HepG2 (cell line): Measurements from ENCODE around the gene CLPTM1. TPM values are rescaled to one million over a fixed set of nuclear protein-coding genes. Genes with fewer than 3 reads are reported as not detected.

Experiments
- ADNP ChIP-seq: sonication (generic); formaldehyde crosslinking; IDR thresholded peaks from 2 replicates; pipeline ENCODE4 v1.4.0; 2020; ENCODE audit warnings: missing genetic modification reagents
- ATAD3A ChIP-seq: sonication (generic); formaldehyde crosslinking; IDR thresholded peaks from 2 replicates; pipeline ENCODE4 v1.4.0; 2020; ENCODE audit warnings: missing genetic modification reagents
- ATF3 ChIP-seq: sonication (generic); formaldehyde crosslinking; IDR thresholded peaks from 2 replicates; pipeline ENCODE4 v1.4.0; 2020; ENCODE audit warnings: missing genetic modification reagents
- CHD4 ChIP-seq: fragments of 200-600 bp; sonication (generic); IDR thresholded peaks from 2 replicates; pipeline ENCODE4 v1.7.0; 2017; ENCODE audit warnings: mild to moderate bottlenecking, low read length, borderline replicate concordance
- CREB1 ChIP-seq, 2 experiments: fragments of 450-650 bp in 1 of 2; IDR thresholded peaks; 2 replicates each; pipeline ENCODE4 v1.6.1; 2016 to 2017; ENCODE audit warnings: control low read depth in 1 of 2, mild to moderate bottlenecking in 1 of 2, missing compliant biosample characterization in 1 of 2, missing genetic modification characterization in 1 of 2
- FOSL2 ChIP-seq: sonication (generic); formaldehyde crosslinking; IDR thresholded peaks from 2 replicates; pipeline ENCODE4 v1.4.0; 2020; ENCODE audit warnings: missing genetic modification reagents
- MAF1 ChIP-seq: sonication (generic); formaldehyde crosslinking; IDR thresholded peaks from 2 replicates; pipeline ENCODE4 v1.5.0; 2020; ENCODE audit warnings: missing genetic modification reagents, borderline replicate concordance
- MAFK ChIP-seq, 2 experiments: IDR thresholded peaks in 1 of 2; conservative IDR thresholded peaks in 1 of 2; 2 replicates each; pipeline ENCODE4 v1.6.1; 2011; ENCODE audit warnings: improper control_type of control experiment in 2 of 2, low read length in 2 of 2
- MBD4 ChIP-seq: IDR thresholded peaks from 2 replicates; pipeline ENCODE4 v1.6.1; 2012; ENCODE audit warnings: low read length, inconsistent platforms, borderline replicate concordance
- NKX3-1 ChIP-seq: sonication (generic); formaldehyde crosslinking; IDR thresholded peaks from 2 replicates; pipeline ENCODE4 v1.5.0; 2020; ENCODE audit warnings: missing genetic modification reagents
- SOX5 ChIP-seq: IDR thresholded peaks from 2 replicates; pipeline ENCODE4 v1.6.1; 2016; ENCODE audit warnings: borderline replicate concordance
- ZBED4 ChIP-seq: sonication (generic); formaldehyde crosslinking; IDR thresholded peaks from 2 replicates; pipeline ENCODE4 v1.4.0; 2020; ENCODE audit warnings: missing genetic modification reagents, borderline replicate concordance
- ZBTB42 ChIP-seq: sonication (generic); formaldehyde crosslinking; IDR thresholded peaks from 2 replicates; pipeline ENCODE4 v1.5.0; 2020; ENCODE audit warnings: mild to moderate bottlenecking, missing genetic modification reagents
- ZNF234 ChIP-seq: sonication (generic); formaldehyde crosslinking; conservative IDR thresholded peaks from 2 replicates; pipeline ENCODE4 v1.5.1; 2020; ENCODE audit warnings: mild to moderate bottlenecking, missing genetic modification reagents
- ZNF343 ChIP-seq: sonication (generic); formaldehyde crosslinking; IDR thresholded peaks from 2 replicates; pipeline ENCODE4 v1.4.0; 2020; ENCODE audit warnings: mild to moderate bottlenecking, missing genetic modification reagents
- ZNF639 ChIP-seq: conservative IDR thresholded peaks from 2 replicates; pipeline ENCODE4 v1.6.1; 2018; ENCODE audit warnings: missing genetic modification reagents
- ZNF770 ChIP-seq: sonication (generic); formaldehyde crosslinking; IDR thresholded peaks from 2 replicates; pipeline ENCODE4 v1.5.0; 2020; ENCODE audit warnings: mild to moderate bottlenecking, missing genetic modification reagents
- ZNF775 ChIP-seq: sonication (generic); formaldehyde crosslinking; IDR thresholded peaks from 2 replicates; pipeline ENCODE4 v1.4.0; 2020; ENCODE audit warnings: missing genetic modification reagents, mild to moderate bottlenecking, moderate library complexity, borderline replicate concordance
- ZNF790 ChIP-seq: sonication (generic); formaldehyde crosslinking; IDR thresholded peaks from 2 replicates; pipeline ENCODE4 v1.8.0; 2022; ENCODE audit warnings: missing genetic modification reagents, mild to moderate bottlenecking, borderline replicate concordance
- polyA plus RNA-seq, 8 experiments: library from polyadenylated mRNA; depleted of rRNA in 3 of 8; stranded (reverse) in 7 of 8; unstranded in 1 of 8; fragments of >200 nt; fragmentation: Illumina TruSeq in 4 of 8; extraction: Trizol in 4 of 8; gene quantifications; 2 replicates each; pipeline versions ENCODE4 v1.2.1 to v1.2.3, GENCODE V29; 2011 to 2016; ENCODE audit warnings: low read depth in 4 of 8, missing spikeins in 1 of 8, mixed read lengths in 1 of 8; ENCODE audit not compliant: insufficient read depth in 1 of 8
- total RNA-seq, 5 experiments: library from RNA; depleted of rRNA; stranded (reverse); fragments of >200 nt; fragmentation: Illumina TruSeq; extraction: Trizol; gene quantifications; 2 replicates each; pipeline ENCODE4 v1.2.3, GENCODE V29; 2016; ENCODE audit warnings: low read depth in 1 of 5
- TF ChIP-seq, protein P1 (sequence below): sonication (generic); formaldehyde crosslinking; IDR thresholded peaks from 2 replicates; pipeline ENCODE4 v1.4.0; 2020; ENCODE audit warnings: mild to moderate bottlenecking, missing genetic modification reagents
- TF ChIP-seq, protein P2 (sequence below): sonication (generic); formaldehyde crosslinking; IDR thresholded peaks from 2 replicates; pipeline ENCODE4 v1.8.0; 2022; ENCODE audit warnings: mild to moderate bottlenecking, missing genetic modification reagents, moderate library complexity

The CLPTM1 gene
- total and polyA plus RNA-seq, 2 of the 13 experiments (the other 11 are each of a cell fraction or from before 2014, with no cell fraction given) = 34.9 to 42.8 TPM

DNA sequence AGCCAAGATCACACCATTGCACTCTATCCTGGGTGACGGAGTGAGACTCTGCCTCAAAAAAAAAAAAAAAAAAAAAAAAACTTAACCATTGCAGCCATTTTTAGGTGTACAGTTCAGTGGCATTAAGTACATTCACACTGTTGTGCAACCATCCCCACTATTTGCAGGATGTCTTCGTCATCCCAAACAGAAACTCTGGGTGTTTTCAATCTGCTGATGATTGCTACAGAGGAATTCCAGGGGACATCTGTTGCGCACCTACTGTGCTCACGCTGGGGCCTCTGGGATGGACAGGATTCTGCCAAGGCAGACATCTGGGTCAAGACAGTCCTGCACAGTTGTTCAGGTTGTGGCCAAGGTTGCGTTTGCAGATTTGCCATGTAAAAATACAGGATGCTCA lies 15.5 kb upstream of the CLPTM1 start (continued):
- TF ChIP-seq MAFK (conservative IDR thresholded peaks at IDR 0.05 in 1 of 2, IDR thresholded peaks at IDR 0.05 in 1 of 2; ENCODE audit: low read length in 2 of 2) (no peak), ZBED4 (no peak), FOSL2 (peak; percentile 77), CREB1 (IDR thresholded peaks at IDR 0.05) (no peak), CREB1 (CRISPR knock-in tag; IDR thresholded peaks at IDR 0.05) (peak; percentile 76), ATF3 (CRISPR knock-in tag) (no peak), MAF1 (no peak), ADNP (CRISPR knock-in tag) (no peak), NKX3-1 (no peak), ZNF639 (CRISPR knock-in tag) (no peak), MBD4 (no peak), ZNF234 (no peak), SOX5 (peak; percentile 43; the same call in 1 of the 2 replicates), ZBTB42 (no peak), ATAD3A (CRISPR knock-in tag) (no peak), ZNF775 (CRISPR knock-in tag) (no peak), CHD4 (no peak), ZNF343 (no peak), ZNF790 (CRISPR knock-in tag) (no peak), ZNF770 (CRISPR knock-in tag) (no peak)
- TF ChIP-seq, protein P1, sequence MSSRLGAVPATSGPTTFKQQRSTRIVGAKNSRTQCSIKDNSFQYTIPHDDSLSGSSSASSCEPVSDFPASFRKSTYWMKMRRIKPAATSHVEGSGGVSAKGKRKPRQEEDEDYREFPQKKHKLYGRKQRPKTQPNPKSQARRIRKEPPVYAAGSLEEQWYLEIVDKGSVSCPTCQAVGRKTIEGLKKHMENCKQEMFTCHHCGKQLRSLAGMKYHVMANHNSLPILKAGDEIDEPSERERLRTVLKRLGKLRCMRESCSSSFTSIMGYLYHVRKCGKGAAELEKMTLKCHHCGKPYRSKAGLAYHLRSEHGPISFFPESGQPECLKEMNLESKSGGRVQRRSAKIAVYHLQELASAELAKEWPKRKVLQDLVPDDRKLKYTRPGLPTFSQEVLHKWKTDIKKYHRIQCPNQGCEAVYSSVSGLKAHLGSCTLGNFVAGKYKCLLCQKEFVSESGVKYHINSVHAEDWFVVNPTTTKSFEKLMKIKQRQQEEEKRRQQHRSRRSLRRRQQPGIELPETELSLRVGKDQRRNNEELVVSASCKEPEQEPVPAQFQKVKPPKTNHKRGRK = no peak
- TF ChIP-seq, protein P2, sequence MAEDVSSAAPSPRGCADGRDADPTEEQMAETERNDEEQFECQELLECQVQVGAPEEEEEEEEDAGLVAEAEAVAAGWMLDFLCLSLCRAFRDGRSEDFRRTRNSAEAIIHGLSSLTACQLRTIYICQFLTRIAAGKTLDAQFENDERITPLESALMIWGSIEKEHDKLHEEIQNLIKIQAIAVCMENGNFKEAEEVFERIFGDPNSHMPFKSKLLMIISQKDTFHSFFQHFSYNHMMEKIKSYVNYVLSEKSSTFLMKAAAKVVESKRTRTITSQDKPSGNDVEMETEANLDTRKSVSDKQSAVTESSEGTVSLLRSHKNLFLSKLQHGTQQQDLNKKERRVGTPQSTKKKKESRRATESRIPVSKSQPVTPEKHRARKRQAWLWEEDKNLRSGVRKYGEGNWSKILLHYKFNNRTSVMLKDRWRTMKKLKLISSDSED (CRISPR knock-in tag) = no peak
